ENCODE results near the gene DPP4. TPM values are rescaled to one million over a fixed set of nuclear protein-coding genes. Genes with fewer than 3 reads are reported as not detected.

Gene DPP4
- total RNA-seq, 4 donors from 2014 or later, result 1.6 to 5.3 (median 3.8) TPM

- no peaks in the 10 kb centered on the region for H3K9me3 ChIP-seq
- no peaks in the 10 kb centered on the region for H3K36me3 ChIP-seq
- TF ChIP-seq POLR2AphosphoS5 (IDR thresholded peaks at IDR 0.05) (no peak), CTCF (IDR thresholded peaks at IDR 0.05) (no peak), POLR2A (IDR thresholded peaks at IDR 0.05) (no peak), EP300 (IDR thresholded peaks at IDR 0.05) (no peak)
- DNase-seq (ENCODE audit: low spot score in 2 of 2), result no peak
- no peaks in the 10 kb centered on the region for H3K4me1 ChIP-seq
- H3K27me3 ChIP-seq, result no peaks in the 10 kb centered on the region
- H3K4me3 ChIP-seq, result no peak overlapping the region
- no peak overlapping the region for H3K27ac ChIP-seq
Measured at GRCh38 chr2:161976917-161977316, 97.1 kb downstream of the DPP4 start.

GRCh38 chr2:161976295-161976694, 97.7 kb downstream of the DPP4 start:
- Histone ChIP-seq H3K4me1 (no peaks in the 10 kb centered on the region), H3K36me3 (no peaks in the 10 kb centered on the region), H3K9me3 (no peaks in the 10 kb centered on the region), H3K27me3 (no peaks in the 10 kb centered on the region), H3K27ac (no peak overlapping the region), H3K4me3 (no peak overlapping the region)
- TF ChIP-seq POLR2AphosphoS5 (IDR thresholded peaks at IDR 0.05) (no peak), CTCF (IDR thresholded peaks at IDR 0.05) (no peak), EP300 (IDR thresholded peaks at IDR 0.05) (no peak), POLR2A (IDR thresholded peaks at IDR 0.05) (no peak)
- WGBS, result 74% methylated on average over 1 of the region's 1 CpG
- no peak for DNase-seq (ENCODE audit: low spot score in 2 of 2)

- TF ChIP-seq CTCF (IDR thresholded peaks at IDR 0.05) (no peak), POLR2A (IDR thresholded peaks at IDR 0.05) (no peak), EP300 (IDR thresholded peaks at IDR 0.05) (no peak), POLR2AphosphoS5 (IDR thresholded peaks at IDR 0.05) (no peak)
- no peaks in the 10 kb centered on the region for H3K4me1 ChIP-seq
- 96% methylated on average over 2 of the region's 2 CpGs for WGBS
- H3K27me3 ChIP-seq, result no peaks in the 10 kb centered on the region
- H3K27ac ChIP-seq, result no peak overlapping the region
- H3K36me3 ChIP-seq, result no peaks in the 10 kb centered on the region
- H3K9me3 ChIP-seq, result no peaks in the 10 kb centered on the region
- DNase-seq (ENCODE audit: low spot score in 2 of 2), result no peak
- no peak overlapping the region for H3K4me3 ChIP-seq
Measured at GRCh38 chr2:161975813-161976160, 98.2 kb downstream of the DPP4 start.

GRCh38 chr2:161975062-161975812, 98.8 kb downstream of the DPP4 start:
- H3K4me3 ChIP-seq, result no peak overlapping the region
- H3K27ac ChIP-seq, result no peak overlapping the region
- H3K36me3 ChIP-seq, result no peaks in the 10 kb centered on the region

GRCh38 chr2:161974461-161974860, 99.6 kb downstream of the DPP4 start:
- H3K36me3 ChIP-seq, result no peaks in the 10 kb centered on the region
- H3K4me1 ChIP-seq, result no peaks in the 10 kb centered on the region
- no peak for TF ChIP-seq CTCF (IDR thresholded peaks at IDR 0.05)
- no peak for TF ChIP-seq POLR2A (IDR thresholded peaks at IDR 0.05)
- no peak for TF ChIP-seq POLR2AphosphoS5 (IDR thresholded peaks at IDR 0.05)
- no peak for TF ChIP-seq EP300 (IDR thresholded peaks at IDR 0.05)
- H3K27me3 ChIP-seq, result no peaks in the 10 kb centered on the region
- no peak for DNase-seq (ENCODE audit: low spot score in 2 of 2)
- H3K9me3 ChIP-seq, result no peaks in the 10 kb centered on the region
- WGBS, result 91% methylated on average over 2 of the region's 2 CpGs
- no peak overlapping the region for H3K27ac ChIP-seq
- no peak overlapping the region for H3K4me3 ChIP-seq

More at GRCh38 chr2:161975062-161975812, 98.8 kb downstream of the DPP4 start:
- TF ChIP-seq CTCF (IDR thresholded peaks at IDR 0.05), result no peak
- TF ChIP-seq EP300 (IDR thresholded peaks at IDR 0.05), result no peak
- WGBS, result 73% methylated on average over 3 of the region's 3 CpGs
- DNase-seq (ENCODE audit: low spot score in 2 of 2), result no peak
- H3K27me3 ChIP-seq, result no peaks in the 10 kb centered on the region
- H3K9me3 ChIP-seq, result no peaks in the 10 kb centered on the region
- H3K4me1 ChIP-seq, result no peaks in the 10 kb centered on the region
